ENCODE results near the gene NEDD4L.

NEDD4L gene

DNA sequence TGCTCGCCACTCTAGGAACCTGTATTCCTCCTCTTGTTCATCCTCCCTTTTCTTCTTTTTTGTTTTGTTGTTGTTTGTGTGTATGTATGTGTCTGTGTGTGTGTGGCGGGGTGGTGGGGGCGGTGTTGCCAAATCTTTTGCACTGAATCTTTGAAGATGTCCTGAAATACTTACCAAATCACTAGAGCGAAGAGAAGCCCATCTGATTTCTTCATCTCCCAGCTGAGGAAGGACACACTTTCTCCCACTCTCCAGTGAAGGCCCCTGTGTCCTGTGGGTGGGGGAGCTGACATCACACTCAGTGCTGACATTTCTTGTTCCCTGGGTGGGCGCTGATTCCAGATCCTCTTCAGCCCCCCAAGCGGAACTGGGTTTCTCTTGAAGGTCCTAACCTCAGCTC lies 74.5 kb downstream of the NEDD4L start:
- Histone ChIP-seq H3K4me3 (ENCODE audit: low read depth, low read length) (no peak overlapping the region), H3K9me3 (ENCODE audit: control insufficient read depth, insufficient read depth, low read depth, low read length) (no peaks in the 10 kb centered on the region), H3K4me1 (ENCODE audit: control insufficient read depth, insufficient read depth, low read length) (0 out of 2 replicates have a peak, but pooled peaks cover 2% of the 10 kb centered on the region), H3K27ac (ENCODE audit: extremely low read depth, low read depth, low read length) (no peak overlapping the region), H3K36me3 (ENCODE audit: control insufficient read depth in 2 of 2, insufficient read depth in 1 of 2, low read length in 2 of 2) (no peaks in the 10 kb centered on the region)
- TF ChIP-seq ZFHX2 (tag by site-specific recombination; conservative IDR thresholded peaks at IDR 0.05) = peak; percentile 39
- TF ChIP-seq ZNF654 (tag by site-specific recombination; IDR thresholded peaks at IDR 0.05; ENCODE audit: low read depth) = no peak
- TF ChIP-seq EGR2 (tag by site-specific recombination; IDR thresholded peaks at IDR 0.05; ENCODE audit: low read depth) = 0 out of 2 replicates have a peak, but pooled peaks have one; percentile 10
- POLR2A ChIA-PET = no interaction called here
- CTCF ChIA-PET = interaction anchor here (0.5 to 8.1 kb wide), 11 partner anchors 10 to 237 kb away, joined by 3 to 100 read pairs (median 4); partner anchors contain the start of gene NEDD4L

DNA sequence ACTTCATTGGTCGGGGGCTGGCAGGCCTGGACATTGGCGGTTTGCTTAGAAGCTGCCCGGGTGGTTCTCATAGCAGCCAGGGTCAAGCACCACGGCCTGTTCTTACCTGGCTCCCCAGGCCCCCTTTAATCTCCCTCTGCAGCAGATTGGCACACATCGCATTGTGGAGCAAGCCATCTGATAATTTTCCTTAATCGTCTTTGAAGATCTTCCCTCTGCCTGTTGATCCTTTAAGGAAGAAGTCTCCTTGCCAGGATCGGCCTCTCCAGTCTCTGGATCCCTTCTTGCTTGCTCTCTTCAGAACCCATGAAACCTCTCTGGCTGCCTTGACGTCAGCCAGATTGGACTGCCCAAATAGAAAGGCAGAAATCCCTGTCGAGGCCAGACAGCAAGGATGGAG lies 75.8 kb downstream of the NEDD4L start:
- CTCF ChIA-PET = interaction anchor here (0.6 to 8.1 kb wide), 9 partner anchors 12 to 1417 kb away, joined by 3 to 100 read pairs (median 3); partner anchors contain the start of gene NEDD4L

GRCh38 chr18:58124475-58124874 lies 80.4 kb downstream of the NEDD4L start:
- H3K36me3 ChIP-seq (ENCODE audit: control insufficient read depth in 2 of 2, insufficient read depth in 1 of 2, low read length in 2 of 2) = no peaks in the 10 kb centered on the region
- ChIA-PET CTCF (interaction anchor here (0.6 to 6.5 kb wide), 9 partner anchors 11 to 166 kb away, joined by 3 to 68 read pairs (median 9); partner anchors contain the start of gene NEDD4L), POLR2A (no interaction called here)
- H3K4me1 ChIP-seq (ENCODE audit: control insufficient read depth, insufficient read depth, low read length) = no peaks in the 10 kb centered on the region
- TF ChIP-seq ZNF433 (tag by site-specific recombination; IDR thresholded peaks at IDR 0.05; ENCODE audit: low read depth) = no peak
- no peak for TF ChIP-seq ZNF529 (tag by site-specific recombination; IDR thresholded peaks at IDR 0.05; ENCODE audit: insufficient replicate concordance)
- TF ChIP-seq ZNF221 (tag by site-specific recombination; IDR thresholded peaks at IDR 0.05; ENCODE audit: borderline replicate concordance) = no peak
- TF ChIP-seq, protein P1, sequence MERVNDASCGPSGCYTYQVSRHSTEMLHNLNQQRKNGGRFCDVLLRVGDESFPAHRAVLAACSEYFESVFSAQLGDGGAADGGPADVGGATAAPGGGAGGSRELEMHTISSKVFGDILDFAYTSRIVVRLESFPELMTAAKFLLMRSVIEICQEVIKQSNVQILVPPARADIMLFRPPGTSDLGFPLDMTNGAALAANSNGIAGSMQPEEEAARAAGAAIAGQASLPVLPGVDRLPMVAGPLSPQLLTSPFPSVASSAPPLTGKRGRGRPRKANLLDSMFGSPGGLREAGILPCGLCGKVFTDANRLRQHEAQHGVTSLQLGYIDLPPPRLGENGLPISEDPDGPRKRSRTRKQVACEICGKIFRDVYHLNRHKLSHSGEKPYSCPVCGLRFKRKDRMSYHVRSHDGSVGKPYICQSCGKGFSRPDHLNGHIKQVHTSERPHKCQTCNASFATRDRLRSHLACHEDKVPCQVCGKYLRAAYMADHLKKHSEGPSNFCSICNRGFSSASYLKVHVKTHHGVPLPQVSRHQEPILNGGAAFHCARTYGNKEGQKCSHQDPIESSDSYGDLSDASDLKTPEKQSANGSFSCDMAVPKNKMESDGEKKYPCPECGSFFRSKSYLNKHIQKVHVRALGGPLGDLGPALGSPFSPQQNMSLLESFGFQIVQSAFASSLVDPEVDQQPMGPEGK (tag by site-specific recombination; IDR thresholded peaks at IDR 0.05) = no peak
- TF ChIP-seq ZSCAN23 (tag by site-specific recombination; IDR thresholded peaks at IDR 0.05) = no peak
- TF ChIP-seq ZNF274 (IDR thresholded peaks at IDR 0.05; ENCODE audit: low read length) = no peak
- no peak for TF ChIP-seq ZNF274 (tag by site-specific recombination; IDR thresholded peaks at IDR 0.05; ENCODE audit: borderline replicate concordance)
- TF ChIP-seq IKZF3 (tag by site-specific recombination; IDR thresholded peaks at IDR 0.05) = no peak
- no peaks in the 10 kb centered on the region for H3K9me3 ChIP-seq (ENCODE audit: control insufficient read depth, insufficient read depth, low read depth, low read length)
- H3K27ac ChIP-seq (ENCODE audit: extremely low read depth, low read depth, low read length) = no peak overlapping the region
- no peak overlapping the region for H3K4me3 ChIP-seq (ENCODE audit: low read depth, low read length)

More for the DNA sequence above, 75.8 kb downstream of the NEDD4L start:
- Histone ChIP-seq H3K9me3 (ENCODE audit: control insufficient read depth, insufficient read depth, low read depth, low read length) (no peaks in the 10 kb centered on the region), H3K36me3 (ENCODE audit: control insufficient read depth in 2 of 2, insufficient read depth in 1 of 2, low read length in 2 of 2) (no peaks in the 10 kb centered on the region), H3K4me1 (ENCODE audit: control insufficient read depth, insufficient read depth, low read length) (0 out of 2 replicates have a peak, but pooled peaks cover 2% of the 10 kb centered on the region), H3K27ac (ENCODE audit: extremely low read depth, low read depth, low read length) (no peak overlapping the region), H3K4me3 (ENCODE audit: low read depth, low read length) (no peak overlapping the region)
- no peak for TF ChIP-seq ZNF18 (tag by site-specific recombination; IDR thresholded peaks at IDR 0.05)
- POLR2A ChIA-PET = no interaction called here

DNA sequence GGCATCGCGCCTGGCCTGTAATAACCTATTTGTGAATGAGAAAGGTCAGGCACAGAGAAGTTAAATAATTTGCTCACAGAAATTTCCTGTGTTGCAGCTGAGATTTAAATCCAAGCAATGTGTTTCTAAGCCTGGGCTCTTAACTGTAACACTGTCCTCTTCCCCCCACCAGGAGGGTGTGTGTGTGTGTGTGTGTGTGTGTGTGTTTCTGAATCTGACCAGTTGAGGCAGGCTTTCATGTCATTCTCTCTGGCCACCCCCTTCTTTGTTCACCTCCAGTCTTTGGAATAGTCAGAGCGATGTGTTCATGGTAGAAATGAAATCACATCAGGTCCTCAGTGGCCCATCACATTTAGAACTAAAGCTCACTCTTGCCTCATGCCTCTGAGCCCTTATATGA lies 81.2 kb downstream of the NEDD4L start:
- no peaks in the 10 kb centered on the region for H3K36me3 ChIP-seq (ENCODE audit: control insufficient read depth in 2 of 2, insufficient read depth in 1 of 2, low read length in 2 of 2)
- no peaks in the 10 kb centered on the region for H3K9me3 ChIP-seq (ENCODE audit: control insufficient read depth, insufficient read depth, low read depth, low read length)
- H3K27ac ChIP-seq (ENCODE audit: extremely low read depth, low read depth, low read length) = no peak overlapping the region
- peak; percentile 72 for TF ChIP-seq CTCF (tag by site-specific recombination; IDR thresholded peaks at IDR 0.05)
- TF ChIP-seq ZNF629 (tag by site-specific recombination; IDR thresholded peaks at IDR 0.05) = no peak
- no peaks in the 10 kb centered on the region for H3K4me1 ChIP-seq (ENCODE audit: control insufficient read depth, insufficient read depth, low read length)
- CTCF ChIA-PET = interaction anchor here (0.6 to 6.5 kb wide), 17 partner anchors 9 to 500 kb away, joined by 3 to 68 read pairs (median 3); partner anchors contain the start of gene NEDD4L
- POLR2A ChIA-PET = interaction anchor here (0.7 kb wide), 1 partner anchor 129 kb away, joined by 3 read pairs; no protein-coding TSS in a partner anchor
- no peak overlapping the region for H3K4me3 ChIP-seq (ENCODE audit: low read depth, low read length)
